HEK293 (cell line): Measurements from ENCODE around the gene LDLRAD3.
A peak's percentile ranks its signal among the peaks of the same experiment; 100 is the strongest.

Experiments
- CTCF ChIA-PET: fragments of 350-600 bp; formaldehyde crosslinking; extraction: SDS; loops from one replicate; lab custom pipeline; 2021; ENCODE audit warnings: antibody characterized with exemption; lab: Yijun Ruan, JAX
- POLR2A ChIA-PET: fragments of 300-600 bp; formaldehyde crosslinking; extraction: SDS; loops from one replicate; lab custom pipeline; 2020; ENCODE audit warnings: antibody characterized with exemption, inconsistent platforms; lab: Yijun Ruan, JAX
- H3K27ac ChIP-seq: fragments of 200-500 bp; sonication (Bioruptor generic); 2 replicates; pipeline ENCODE4 v1.5.1; 2014; ENCODE audit warnings: low read depth, low read length, control low read depth, inconsistent platforms; ENCODE audit errors: extremely low read depth
- H3K36me3 ChIP-seq, 2 experiments: fragments of 200-500 bp in 1 of 2; sonication (Bioruptor generic) in 1 of 2; 1 replicate in 1 of 2; 2 replicates in 1 of 2; pipeline ENCODE4 v1.5.1; 2014 to 2017; ENCODE audit warnings: inconsistent platforms in 2 of 2, low read length in 2 of 2; ENCODE audit not compliant: control insufficient read depth in 2 of 2, insufficient read depth in 1 of 2
- H3K4me1 ChIP-seq: fragments of 200-500 bp; sonication (Bioruptor generic); 2 replicates; pipeline ENCODE4 v1.5.1; 2014; ENCODE audit warnings: mild to moderate bottlenecking, low read length, inconsistent platforms; ENCODE audit not compliant: control insufficient read depth, insufficient read depth
- H3K4me3 ChIP-seq: 2 replicates; pipeline ENCODE4 v1.5.1; 2011; ENCODE audit warnings: low read depth, mild to moderate bottlenecking, control low read depth, low read length, moderate library complexity
- H3K9me3 ChIP-seq: fragments of 200-500 bp; sonication (Bioruptor generic); 2 replicates; pipeline ENCODE4 v1.5.1; 2014; ENCODE audit warnings: low read depth, low read length, inconsistent platforms; ENCODE audit not compliant: control insufficient read depth, insufficient read depth
- HOXC10 ChIP-seq: sonication (generic); formaldehyde crosslinking; IDR thresholded peaks from 2 replicates; pipeline ENCODE4 v1.8.1; 2023; ENCODE audit warnings: mild to moderate bottlenecking, missing genetic modification reagents
- SP3 ChIP-seq: fragments of 450-650 bp; formaldehyde crosslinking; IDR thresholded peaks from 2 replicates; pipeline ENCODE4 v1.5.1; 2016; ENCODE audit warnings: missing biosample characterization, missing genetic modification characterization
- ZNF324 ChIP-seq: fragments of 450-650 bp; formaldehyde crosslinking; IDR thresholded peaks from 2 replicates; pipeline ENCODE4 v1.5.1; 2016; ENCODE audit warnings: missing biosample characterization, missing genetic modification characterization
- ZNF501 ChIP-seq: fragments of 450-650 bp; formaldehyde crosslinking; IDR thresholded peaks from 2 replicates; pipeline ENCODE4 v1.5.1; 2016; ENCODE audit warnings: missing biosample characterization, missing genetic modification characterization
- ZNF585B ChIP-seq: fragments of 450-650 bp; formaldehyde crosslinking; IDR thresholded peaks from 2 replicates; pipeline ENCODE4 v1.5.1; 2016; ENCODE audit warnings: missing biosample characterization, missing genetic modification characterization
- ZNF654 ChIP-seq: fragments of 450-650 bp; formaldehyde crosslinking; IDR thresholded peaks from 2 replicates; pipeline ENCODE4 v1.5.1; 2016; ENCODE audit warnings: low read depth, missing biosample characterization, missing genetic modification characterization
- TF ChIP-seq, protein P1 (sequence below): fragments of 450-650 bp; formaldehyde crosslinking; IDR thresholded peaks from 2 replicates; pipeline ENCODE4 v1.5.1; 2016; ENCODE audit warnings: missing biosample characterization, missing genetic modification characterization
- TF ChIP-seq, protein P2 (sequence below): fragments of 450-650 bp; formaldehyde crosslinking; IDR thresholded peaks from 2 replicates; pipeline ENCODE4 v1.5.1; 2016; ENCODE audit warnings: missing biosample characterization, missing genetic modification characterization
- TF ChIP-seq, protein P3 (sequence below): fragments of 450-650 bp; formaldehyde crosslinking; IDR thresholded peaks from 2 replicates; pipeline ENCODE4 v1.5.1; 2017; ENCODE audit warnings: missing biosample characterization, mild to moderate bottlenecking, missing genetic modification characterization, moderate library complexity
- TF ChIP-seq, protein P4 (sequence below): fragments of 450-650 bp; formaldehyde crosslinking; IDR thresholded peaks from 2 replicates; pipeline ENCODE4 v1.5.1; 2016; ENCODE audit warnings: missing biosample characterization, missing genetic modification characterization
- TF ChIP-seq, protein P5 (sequence below): fragments of 450-650 bp; formaldehyde crosslinking; IDR thresholded peaks from 2 replicates; pipeline ENCODE4 v1.5.1; 2016; ENCODE audit warnings: missing biosample characterization, missing genetic modification characterization, low read depth

LDLRAD3 gene

DNA sequence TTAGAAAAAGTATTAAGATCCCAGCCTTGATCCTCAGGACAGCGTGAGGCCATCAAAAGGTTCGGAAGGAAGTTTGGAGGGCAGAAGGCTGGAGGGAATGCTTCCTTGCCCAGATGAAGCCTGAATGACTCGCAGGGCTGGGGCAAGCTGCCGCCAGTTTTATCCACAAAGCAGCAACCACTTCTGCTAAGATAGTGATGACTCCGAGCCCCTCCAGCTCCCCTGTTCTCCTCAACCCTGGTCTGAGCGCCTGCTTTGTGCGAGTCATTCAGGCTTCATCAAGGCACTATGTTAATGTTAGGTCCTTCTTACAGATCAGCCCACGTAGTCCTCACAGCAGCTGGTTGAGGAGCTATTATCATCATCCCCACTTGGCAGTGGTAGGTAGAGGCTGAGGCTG is 186.5 kb downstream of the LDLRAD3 start (continued):
- TF ChIP-seq, protein P1, sequence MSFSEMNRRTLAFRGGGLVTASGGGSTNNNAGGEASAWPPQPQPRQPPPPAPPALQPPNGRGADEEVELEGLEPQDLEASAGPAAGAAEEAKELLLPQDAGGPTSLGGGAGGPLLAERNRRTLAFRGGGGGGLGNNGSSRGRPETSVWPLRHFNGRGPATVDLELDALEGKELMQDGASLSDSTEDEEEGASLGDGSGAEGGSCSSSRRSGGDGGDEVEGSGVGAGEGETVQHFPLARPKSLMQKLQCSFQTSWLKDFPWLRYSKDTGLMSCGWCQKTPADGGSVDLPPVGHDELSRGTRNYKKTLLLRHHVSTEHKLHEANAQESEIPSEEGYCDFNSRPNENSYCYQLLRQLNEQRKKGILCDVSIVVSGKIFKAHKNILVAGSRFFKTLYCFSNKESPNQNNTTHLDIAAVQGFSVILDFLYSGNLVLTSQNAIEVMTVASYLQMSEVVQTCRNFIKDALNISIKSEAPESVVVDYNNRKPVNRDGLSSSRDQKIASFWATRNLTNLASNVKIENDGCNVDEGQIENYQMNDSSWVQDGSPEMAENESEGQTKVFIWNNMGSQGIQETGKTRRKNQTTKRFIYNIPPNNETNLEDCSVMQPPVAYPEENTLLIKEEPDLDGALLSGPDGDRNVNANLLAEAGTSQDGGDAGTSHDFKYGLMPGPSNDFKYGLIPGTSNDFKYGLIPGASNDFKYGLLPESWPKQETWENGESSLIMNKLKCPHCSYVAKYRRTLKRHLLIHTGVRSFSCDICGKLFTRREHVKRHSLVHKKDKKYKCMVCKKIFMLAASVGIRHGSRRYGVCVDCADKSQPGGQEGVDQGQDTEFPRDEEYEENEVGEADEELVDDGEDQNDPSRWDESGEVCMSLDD (tag by site-specific recombination): no peak
- TF ChIP-seq, protein P2, sequence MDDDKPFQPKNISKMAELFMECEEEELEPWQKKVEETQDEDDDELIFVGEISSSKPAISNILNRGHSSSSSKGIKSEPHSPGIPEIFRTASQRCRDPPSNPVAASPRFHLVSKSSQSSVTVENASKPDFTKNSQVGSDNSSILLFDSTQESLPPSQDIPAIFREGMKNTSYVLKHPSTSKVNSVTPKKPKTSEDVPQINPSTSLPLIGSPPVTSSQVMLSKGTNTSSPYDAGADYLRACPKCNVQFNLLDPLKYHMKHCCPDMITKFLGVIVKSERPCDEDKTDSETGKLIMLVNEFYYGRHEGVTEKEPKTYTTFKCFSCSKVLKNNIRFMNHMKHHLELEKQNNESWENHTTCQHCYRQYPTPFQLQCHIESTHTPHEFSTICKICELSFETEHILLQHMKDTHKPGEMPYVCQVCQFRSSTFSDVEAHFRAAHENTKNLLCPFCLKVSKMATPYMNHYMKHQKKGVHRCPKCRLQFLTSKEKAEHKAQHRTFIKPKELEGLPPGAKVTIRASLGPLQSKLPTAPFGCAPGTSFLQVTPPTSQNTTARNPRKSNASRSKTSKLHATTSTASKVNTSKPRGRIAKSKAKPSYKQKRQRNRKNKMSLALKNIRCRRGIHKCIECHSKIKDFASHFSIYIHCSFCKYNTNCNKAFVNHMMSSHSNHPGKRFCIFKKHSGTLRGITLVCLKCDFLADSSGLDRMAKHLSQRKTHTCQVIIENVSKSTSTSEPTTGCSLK: no peak
- TF ChIP-seq ZNF324 (tag by site-specific recombination): no peak
- TF ChIP-seq, protein P3, sequence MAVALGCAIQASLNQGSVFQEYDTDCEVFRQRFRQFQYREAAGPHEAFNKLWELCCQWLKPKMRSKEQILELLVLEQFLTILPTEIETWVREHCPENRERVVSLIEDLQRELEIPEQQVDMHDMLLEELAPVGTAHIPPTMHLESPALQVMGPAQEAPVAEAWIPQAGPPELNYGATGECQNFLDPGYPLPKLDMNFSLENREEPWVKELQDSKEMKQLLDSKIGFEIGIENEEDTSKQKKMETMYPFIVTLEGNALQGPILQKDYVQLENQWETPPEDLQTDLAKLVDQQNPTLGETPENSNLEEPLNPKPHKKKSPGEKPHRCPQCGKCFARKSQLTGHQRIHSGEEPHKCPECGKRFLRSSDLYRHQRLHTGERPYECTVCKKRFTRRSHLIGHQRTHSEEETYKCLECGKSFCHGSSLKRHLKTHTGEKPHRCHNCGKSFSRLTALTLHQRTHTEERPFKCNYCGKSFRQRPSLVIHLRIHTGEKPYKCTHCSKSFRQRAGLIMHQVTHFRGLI (tag by site-specific recombination): no peak
- no peak for TF ChIP-seq SP3
- TF ChIP-seq HOXC10 (CRISPR knock-in tag): no peak
- no peak for TF ChIP-seq ZNF501 (tag by site-specific recombination)

DNA sequence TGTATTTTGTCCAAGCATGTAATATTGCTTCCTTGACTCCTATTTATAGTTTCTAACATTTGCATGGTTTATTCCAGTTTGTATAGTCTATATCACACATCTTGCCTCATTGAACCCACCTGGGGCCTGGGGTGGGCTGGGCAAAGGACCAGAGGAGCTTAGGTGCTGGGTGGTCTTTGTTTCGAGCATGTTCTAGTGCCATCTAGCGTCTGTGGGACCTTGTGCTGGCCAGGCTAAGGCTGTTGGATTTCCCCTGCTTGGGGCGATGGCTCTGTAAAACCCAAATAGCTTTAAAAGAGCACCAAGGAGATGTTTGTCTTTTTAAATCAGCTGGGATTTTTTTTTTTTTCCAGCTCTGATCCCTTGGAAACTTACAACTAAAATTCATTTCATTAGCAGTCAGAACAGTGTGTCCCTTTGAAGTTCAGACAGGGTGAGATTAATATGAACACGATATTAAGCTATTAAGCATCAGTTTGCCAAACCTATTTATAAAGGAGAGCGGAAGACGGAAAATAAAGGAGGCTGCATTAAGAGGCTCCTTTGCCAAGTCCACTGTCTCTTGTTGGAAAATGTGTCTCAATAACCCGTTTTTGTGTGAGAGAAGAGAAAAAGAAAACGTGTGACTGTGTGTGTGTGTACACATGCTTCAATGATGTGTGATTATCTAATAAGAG is 188.0 kb downstream of the LDLRAD3 start:
- Histone ChIP-seq H3K4me1 (no peaks in the 10 kb centered on the region), H3K27ac (no peak overlapping the region), H3K36me3 (no peaks in the 10 kb centered on the region), H3K4me3 (no peak overlapping the region), H3K9me3 (no peaks in the 10 kb centered on the region)
- ChIA-PET CTCF (interaction anchor here (0.6 to 2.4 kb wide), 20 partner anchors 14 to 644 kb away, joined by 3 to 21 read pairs (median 4); partner anchors contain the start of gene FJX1), POLR2A (interaction anchor here (0.7 kb wide), 1 partner anchor 9 kb away, joined by 4 read pairs; no protein-coding TSS in a partner anchor)
- TF ChIP-seq ZNF654 (peak; percentile 48), ZNF585B (tag by site-specific recombination) (no peak)
- TF ChIP-seq, protein P4, sequence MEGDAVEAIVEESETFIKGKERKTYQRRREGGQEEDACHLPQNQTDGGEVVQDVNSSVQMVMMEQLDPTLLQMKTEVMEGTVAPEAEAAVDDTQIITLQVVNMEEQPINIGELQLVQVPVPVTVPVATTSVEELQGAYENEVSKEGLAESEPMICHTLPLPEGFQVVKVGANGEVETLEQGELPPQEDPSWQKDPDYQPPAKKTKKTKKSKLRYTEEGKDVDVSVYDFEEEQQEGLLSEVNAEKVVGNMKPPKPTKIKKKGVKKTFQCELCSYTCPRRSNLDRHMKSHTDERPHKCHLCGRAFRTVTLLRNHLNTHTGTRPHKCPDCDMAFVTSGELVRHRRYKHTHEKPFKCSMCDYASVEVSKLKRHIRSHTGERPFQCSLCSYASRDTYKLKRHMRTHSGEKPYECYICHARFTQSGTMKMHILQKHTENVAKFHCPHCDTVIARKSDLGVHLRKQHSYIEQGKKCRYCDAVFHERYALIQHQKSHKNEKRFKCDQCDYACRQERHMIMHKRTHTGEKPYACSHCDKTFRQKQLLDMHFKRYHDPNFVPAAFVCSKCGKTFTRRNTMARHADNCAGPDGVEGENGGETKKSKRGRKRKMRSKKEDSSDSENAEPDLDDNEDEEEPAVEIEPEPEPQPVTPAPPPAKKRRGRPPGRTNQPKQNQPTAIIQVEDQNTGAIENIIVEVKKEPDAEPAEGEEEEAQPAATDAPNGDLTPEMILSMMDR (tag by site-specific recombination): peak; percentile 28; the same call in 1 of the 2 replicates

DNA sequence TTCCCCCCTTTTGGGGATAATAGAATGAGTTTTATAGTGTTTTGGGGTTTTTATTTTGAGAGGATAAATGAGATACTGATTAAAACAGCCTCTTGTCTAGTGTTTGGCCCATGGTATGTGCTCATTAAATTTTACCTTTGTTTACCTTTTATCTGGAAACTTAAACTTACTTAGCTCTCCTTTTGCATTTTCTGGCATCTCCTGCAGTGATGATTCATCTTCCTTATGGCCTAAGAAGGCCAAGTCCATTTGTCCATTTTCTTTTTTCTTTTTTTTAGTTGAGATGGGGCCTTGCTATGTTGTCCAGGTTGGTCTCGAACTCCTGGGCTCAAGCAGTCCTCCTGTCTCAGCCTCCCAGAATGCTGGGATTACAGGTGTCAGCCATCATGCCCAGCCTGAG is 189.1 kb downstream of the LDLRAD3 start:
- Histone ChIP-seq H3K4me3 (no peak overlapping the region), H3K27ac (no peak overlapping the region), H3K4me1 (no peaks in the 10 kb centered on the region), H3K9me3 (no peaks in the 10 kb centered on the region), H3K36me3 (no peaks in the 10 kb centered on the region)
- ChIA-PET POLR2A (no interaction called here), CTCF (interaction anchor here (2.4 kb wide), 1 partner anchor 311 kb away, joined by 21 read pairs; no protein-coding TSS in a partner anchor)
- TF ChIP-seq, protein P5, sequence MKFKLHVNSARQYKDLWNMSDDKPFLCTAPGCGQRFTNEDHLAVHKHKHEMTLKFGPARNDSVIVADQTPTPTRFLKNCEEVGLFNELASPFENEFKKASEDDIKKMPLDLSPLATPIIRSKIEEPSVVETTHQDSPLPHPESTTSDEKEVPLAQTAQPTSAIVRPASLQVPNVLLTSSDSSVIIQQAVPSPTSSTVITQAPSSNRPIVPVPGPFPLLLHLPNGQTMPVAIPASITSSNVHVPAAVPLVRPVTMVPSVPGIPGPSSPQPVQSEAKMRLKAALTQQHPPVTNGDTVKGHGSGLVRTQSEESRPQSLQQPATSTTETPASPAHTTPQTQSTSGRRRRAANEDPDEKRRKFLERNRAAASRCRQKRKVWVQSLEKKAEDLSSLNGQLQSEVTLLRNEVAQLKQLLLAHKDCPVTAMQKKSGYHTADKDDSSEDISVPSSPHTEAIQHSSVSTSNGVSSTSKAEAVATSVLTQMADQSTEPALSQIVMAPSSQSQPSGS (tag by site-specific recombination): no peak
